GM18508 (cell line): ENCODE measurements around the gene CNPY3.
"Not testable (repeated sequence)": the region's sequence is repeated elsewhere in the genome, so short reads cannot be mapped to it uniquely, and the experiment has no call there.

Experiments
- ATAC-seq: cut with Tn5 transposase; IDR thresholded peaks from one replicate; pipeline ENCODE4 v1.9.1; 2021; ENCODE audit warnings: moderate number of reproducible peaks; ENCODE audit not compliant: insufficient read depth, unreplicated experiment

CNPY3 gene

DNA sequence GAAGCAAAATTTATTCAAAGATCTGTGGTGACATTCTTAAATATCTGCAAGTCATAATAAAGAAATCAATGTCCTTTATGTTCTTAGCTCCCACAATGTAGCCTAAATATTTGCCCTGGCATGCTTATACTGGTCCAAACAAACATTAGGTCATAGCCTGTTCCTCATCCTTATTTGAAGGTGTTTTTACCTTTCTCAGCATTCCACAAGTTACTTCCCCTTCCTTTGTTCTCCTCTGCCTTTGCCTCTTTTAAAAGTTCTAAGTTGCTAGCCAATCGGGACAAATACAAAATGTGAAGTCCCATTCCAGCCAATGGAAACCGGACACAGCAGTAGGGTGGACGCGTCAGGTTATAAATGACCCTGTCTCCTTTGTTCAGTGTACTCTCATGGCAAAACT, 25.1 kb downstream of the CNPY3 start:
- ATAC-seq = not testable (repeated sequence)

- ATAC-seq = no peak
Observed at GRCh38 chr6:42958125-42958524, 28.8 kb downstream of the CNPY3 start.

DNA sequence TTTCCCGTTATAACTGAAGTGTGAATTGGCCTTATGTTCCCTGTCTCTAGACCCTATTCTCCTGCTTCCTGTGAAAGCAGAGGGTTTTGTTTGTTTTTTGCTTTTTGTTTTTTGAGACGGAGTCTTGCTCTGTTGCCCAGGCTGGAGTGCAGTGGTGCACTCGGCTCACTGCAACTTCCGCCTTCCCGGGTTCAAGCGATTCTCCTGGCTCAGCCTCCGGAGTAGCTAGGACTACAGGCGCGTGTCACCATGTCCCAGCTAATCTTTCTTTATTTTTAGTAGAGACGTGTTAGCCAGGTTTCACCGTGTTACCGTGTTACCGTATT, 30.6 kb downstream of the CNPY3 start:
- ATAC-seq = no peak

DNA sequence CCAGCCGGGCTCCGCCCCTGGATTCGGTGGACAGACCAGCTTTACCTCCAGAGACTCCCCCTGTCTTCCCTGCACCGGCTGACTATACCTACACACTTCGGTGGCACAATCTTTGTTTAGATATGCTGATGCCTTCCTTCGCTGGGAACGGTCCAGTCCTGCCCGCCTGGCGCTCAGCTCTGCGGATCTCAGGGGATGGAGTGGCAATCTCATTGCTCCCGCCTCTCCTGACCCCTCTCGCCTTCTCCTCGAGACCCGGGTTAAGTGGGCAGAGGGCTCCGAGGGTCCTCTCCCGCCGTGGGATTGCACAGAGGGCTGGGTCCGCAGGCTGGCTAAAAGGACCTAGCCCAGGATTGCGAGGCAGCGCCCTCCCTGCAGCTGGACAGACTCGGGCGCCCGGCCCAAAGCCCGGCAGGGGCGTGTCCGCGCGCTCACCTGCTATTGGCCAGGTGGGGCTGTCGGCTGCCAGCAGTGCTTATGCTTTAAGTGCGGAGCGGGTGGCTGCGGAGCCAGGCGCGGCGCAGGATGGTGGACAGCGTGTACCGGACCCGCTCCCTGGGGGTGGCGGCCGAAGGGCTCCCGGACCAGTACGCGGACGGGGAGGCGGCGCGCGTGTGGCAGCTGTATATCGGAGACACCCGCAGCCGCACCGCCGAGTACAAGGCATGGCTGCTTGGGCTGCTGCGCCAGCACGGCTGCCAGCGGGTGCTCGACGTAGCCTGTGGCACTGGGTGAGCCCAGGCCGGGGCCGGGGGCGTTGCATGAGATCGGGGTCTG, 31.2 kb downstream of the CNPY3 start, which contains the start of gene GNMT:
Gene GNMT, plus strand, starts transcription at position 512 of the 777 bp plus-strand sequence. Its CDS starts 14 bp downstream, at position 526.
- no peak for ATAC-seq

GRCh38 chr6:42961020-42961470, 31.8 kb downstream of the CNPY3 start:
- ATAC-seq = no peak

GRCh38 chr6:42962096-42962495, 32.8 kb downstream of the CNPY3 start:
- ATAC-seq = no peak

DNA sequence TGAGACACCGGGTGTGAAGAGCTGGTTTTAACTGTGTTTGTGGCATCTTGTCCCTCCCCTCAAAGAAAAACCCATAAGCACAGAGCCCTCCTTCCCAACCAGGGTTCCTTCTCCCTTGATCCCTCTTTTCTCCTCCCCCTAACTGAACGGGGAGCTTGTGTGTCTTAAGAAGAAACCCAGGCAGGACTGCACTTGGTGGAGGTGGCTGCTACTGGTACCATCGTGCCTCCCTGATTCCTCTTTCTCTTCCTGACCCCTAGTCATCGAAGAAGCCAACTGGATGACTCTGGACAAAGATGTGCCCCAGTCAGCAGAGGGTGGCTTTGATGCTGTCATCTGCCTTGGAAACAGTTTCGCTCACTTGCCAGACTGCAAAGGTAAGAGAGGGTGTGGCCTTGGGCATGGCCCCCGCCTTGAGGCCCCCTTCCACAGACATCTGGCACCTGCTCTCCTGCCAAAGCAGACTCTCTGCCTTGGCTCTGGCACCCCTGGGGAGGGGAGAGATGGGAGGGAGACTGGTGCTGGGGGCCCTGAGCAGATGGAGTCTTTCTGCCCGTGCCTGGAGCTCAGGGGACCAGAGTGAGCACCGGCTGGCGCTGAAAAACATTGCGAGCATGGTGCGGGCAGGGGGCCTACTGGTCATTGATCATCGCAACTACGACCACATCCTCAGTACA, 33.4 kb downstream of the CNPY3 start:
- no peak for ATAC-seq

DNA sequence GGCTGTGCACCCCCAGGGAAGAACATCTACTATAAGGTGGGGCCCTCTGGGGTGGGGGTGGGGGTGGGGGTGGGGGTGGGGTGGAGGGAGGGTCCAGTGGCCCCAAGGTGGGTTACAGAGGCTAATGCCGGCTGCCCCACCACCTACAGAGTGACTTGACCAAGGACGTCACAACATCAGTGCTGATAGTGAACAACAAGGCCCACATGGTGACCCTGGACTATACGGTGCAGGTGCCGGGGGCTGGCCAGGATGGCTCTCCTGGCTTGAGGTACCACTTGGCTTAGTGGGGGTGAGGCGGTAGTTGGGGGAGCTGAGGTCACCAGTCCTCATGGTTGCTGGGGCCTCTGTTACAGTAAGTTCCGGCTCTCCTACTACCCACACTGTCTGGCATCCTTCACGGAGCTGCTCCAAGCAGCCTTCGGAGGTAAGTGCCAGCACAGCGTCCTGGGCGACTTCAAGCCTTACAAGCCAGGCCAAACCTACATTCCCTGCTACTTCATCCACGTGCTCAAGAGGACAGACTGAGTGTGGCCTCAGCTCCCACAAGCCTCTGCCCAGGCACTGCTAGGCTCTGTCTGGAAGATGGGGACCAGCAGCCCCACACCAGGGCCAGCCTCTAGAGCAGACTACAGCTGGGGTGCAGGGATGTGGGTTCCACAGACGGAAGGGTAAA, 34.0 kb downstream of the CNPY3 start:
- no peak for ATAC-seq

DNA sequence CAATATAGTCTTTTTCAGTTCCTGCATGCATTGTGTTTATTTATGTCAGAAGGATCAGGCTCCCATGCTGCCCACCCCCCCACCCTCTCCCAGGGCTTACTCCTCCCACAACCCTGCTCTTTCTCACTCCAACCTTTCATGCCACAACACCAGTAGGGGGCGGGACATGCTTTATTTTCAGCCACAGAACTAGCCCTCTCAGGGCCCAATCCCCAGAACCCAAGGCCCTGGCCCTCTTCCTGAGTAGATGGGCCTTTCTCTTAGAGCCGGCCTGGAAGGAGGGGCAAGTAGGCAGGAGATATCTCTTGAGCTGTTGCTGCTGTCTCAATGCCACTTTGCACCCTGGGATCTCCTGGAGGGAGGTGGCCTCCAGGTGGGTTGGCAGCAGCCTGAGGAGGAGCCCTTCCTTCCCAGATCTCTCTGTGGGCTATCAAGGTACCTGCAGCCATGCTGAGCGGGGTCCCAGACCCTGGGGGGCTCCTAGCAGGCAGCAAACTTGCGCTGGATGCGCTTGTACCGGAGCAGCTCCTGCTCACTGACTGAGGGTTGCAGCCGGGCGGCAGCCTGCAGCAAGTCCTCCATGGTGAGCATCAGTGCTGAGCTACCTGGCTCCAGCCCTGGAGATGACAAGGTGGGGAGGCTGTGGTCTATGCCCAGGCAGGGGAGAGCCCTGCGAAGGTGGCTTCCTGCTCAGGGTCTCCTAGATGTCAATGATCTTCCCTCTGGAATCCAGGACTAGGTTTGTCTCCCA, 34.8 kb downstream of the CNPY3 start:
- no peak for ATAC-seq

DNA sequence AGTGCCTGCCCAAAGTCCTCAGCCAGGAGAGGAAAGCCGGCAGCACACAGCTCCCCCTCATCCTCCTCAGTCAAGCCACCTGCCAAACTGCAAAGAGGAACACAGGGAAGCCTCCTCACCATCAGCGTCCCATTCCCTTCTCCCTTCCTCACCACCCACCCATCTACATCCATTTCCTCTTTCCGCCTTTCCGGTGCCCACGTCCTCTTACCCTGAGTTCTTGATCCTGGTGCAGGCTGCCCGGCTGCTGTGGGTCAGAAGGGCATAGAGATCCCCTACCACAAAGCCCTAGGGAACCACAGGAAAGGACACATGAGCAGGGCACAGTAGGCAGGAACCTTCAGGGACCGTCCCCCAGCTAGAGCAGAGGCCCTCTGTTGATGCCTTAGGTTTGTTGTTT, 37.3 kb downstream of the CNPY3 start:
- no peak for ATAC-seq

GRCh38 chr6:42967228-42967627, 37.9 kb downstream of the CNPY3 start:
- no peak for ATAC-seq

DNA sequence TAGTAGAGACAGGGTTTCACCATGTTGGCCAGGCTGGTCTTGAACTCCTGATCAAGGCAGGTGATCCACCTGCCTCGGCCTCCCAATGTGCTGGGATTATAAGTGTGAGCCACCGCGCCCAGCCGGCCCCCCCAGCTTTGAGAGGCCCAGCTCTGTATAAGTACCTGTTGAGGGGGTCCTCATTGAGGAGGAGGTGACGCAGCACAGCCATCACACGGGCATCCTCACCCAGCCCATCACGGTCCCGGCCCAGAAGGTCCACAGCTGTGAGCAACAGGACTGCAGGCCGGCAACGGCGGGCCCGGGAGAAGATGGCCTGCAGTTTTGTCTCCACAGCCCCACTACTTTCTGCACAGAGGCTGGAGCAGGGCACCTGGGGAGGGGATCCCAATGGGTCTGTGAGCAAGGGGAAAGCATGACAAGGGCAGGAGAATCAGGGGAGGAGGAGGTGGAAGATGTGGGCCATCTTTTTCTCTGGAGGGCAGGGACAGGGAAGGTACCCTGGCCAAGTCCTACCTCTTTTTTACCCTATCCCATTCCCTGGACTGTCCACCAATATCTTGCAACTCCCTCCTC, 38.9 kb downstream of the CNPY3 start:
- ATAC-seq = no peak

DNA sequence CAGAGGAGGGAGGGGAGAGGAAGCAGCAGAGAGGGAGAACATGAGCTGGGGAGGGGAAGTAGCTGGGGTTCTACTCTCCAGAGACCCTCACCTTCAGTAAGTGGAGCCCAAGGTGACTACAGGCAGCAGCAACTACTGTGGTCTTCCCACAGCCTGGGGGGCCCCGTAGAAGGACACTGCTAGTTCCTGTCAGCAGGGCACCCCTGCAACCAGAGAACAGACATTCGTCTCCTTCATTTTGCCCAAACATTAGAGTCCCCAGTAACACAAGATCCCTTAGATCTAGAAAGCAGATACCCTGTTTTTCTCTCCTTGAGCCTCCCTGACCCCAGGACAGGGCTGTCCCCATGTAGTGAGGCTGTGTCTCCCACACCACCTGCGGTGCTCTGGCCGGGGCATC, 39.5 kb downstream of the CNPY3 start:
- ATAC-seq = no peak

GRCh38 chr6:42969431-42969830, 40.2 kb downstream of the CNPY3 start:
- ATAC-seq = no peak

GRCh38 chr6:42969934-42970333, 40.7 kb downstream of the CNPY3 start:
- ATAC-seq = no peak

DNA sequence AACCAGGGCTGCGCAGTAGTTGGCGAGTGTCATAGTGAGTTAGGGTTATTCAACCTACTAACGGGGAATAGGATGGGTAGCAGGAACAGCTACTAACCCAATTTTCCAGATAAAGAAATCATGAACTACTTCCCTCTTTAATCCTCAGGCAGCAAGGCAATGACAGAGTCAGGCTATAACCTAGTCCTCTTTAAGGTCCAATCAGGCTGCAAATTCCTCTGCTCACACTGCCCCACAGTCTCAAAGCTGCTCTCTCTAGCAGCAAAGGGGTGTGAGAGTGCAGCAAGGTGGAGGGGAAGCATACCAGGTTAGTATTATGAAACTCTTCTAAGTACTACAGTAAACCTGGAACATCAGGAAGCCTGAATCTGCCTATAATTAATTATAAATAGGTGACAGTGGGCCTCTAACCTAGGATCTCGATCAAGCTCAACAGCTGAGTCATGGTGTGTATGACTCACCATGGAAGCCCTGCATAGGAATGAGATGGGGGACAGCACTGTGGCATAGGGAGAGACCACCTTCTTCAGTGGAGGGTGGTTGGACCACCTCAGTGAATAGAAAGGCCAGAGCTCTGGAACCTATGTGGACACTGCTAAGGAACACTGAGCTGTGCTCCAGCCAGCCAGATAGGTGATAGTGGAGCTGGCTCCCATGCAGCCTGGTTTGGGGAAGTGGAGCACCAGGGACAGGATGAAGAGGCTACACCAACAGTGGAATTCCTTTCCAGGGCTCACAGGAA, 41.8 kb downstream of the CNPY3 start:
- no peak for ATAC-seq

- no peak for ATAC-seq
Observed at GRCh38 chr6:42971746-42972327, 42.6 kb downstream of the CNPY3 start.

- no peak for ATAC-seq
Observed at GRCh38 chr6:42973926-42974325, 44.6 kb downstream of the CNPY3 start.

GRCh38 chr6:42974919-42975505, 45.7 kb downstream of the CNPY3 start:
- no peak for ATAC-seq
